Mammary epithelial cell (primary cell): ENCODE data around the gene CLSTN1.

ENCODE experiments used
- EZH2 ChIP-seq: IDR thresholded peaks from 2 replicates; pipeline ENCODE4 v1.6.1; 2012; ENCODE audit warnings: low read length, inconsistent platforms, borderline replicate concordance
- TF ChIP-seq, protein P1 (sequence below), 2 donors: IDR thresholded peaks in 1 of 2; conservative IDR thresholded peaks in 1 of 2; 2 replicates each; pipeline ENCODE4 v1.5.1; 2011 to 2012; ENCODE audit warnings: inconsistent platforms in 2 of 2, low read length in 2 of 2, mild to moderate bottlenecking in 2 of 2, control low read depth in 1 of 2, low read depth in 1 of 2; ENCODE audit not compliant: insufficient read depth in 1 of 2; ENCODE audit errors: extremely low read depth in 1 of 2

DNA sequence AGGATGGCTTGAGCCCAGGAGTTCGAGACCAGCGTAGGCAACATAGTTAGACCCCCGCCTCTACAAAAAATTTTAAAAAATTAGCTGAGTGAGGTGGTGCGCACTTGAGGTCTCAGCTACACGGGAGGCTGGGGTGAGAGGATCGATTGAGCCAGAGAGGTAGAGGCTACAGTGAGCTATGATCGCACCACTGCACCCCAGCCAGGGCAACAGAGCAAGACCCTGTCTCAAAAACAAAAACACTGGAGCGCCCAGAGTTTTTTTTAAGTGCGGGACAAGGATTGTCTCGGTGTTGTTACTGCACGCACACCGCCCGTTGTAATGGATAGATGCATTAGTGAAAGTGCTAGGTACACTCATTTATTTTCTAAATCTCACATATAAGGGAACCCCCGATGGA lies 135.2 kb downstream of the CLSTN1 start:
- TF ChIP-seq EZH2: no peak
- TF ChIP-seq, protein P1, sequence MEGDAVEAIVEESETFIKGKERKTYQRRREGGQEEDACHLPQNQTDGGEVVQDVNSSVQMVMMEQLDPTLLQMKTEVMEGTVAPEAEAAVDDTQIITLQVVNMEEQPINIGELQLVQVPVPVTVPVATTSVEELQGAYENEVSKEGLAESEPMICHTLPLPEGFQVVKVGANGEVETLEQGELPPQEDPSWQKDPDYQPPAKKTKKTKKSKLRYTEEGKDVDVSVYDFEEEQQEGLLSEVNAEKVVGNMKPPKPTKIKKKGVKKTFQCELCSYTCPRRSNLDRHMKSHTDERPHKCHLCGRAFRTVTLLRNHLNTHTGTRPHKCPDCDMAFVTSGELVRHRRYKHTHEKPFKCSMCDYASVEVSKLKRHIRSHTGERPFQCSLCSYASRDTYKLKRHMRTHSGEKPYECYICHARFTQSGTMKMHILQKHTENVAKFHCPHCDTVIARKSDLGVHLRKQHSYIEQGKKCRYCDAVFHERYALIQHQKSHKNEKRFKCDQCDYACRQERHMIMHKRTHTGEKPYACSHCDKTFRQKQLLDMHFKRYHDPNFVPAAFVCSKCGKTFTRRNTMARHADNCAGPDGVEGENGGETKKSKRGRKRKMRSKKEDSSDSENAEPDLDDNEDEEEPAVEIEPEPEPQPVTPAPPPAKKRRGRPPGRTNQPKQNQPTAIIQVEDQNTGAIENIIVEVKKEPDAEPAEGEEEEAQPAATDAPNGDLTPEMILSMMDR (conservative IDR thresholded peaks at IDR 0.05 in 1 of 2, IDR thresholded peaks at IDR 0.05 in 1 of 2; ENCODE audit: extremely low read depth in 1 of 2, insufficient read depth in 1 of 2, low read depth in 1 of 2, low read length in 2 of 2): no peak
